GM21515 (cell line): ENCODE data around the gene IGFL3.
"Not testable (repeated sequence)": the region's sequence is repeated elsewhere in the genome, so short reads cannot be mapped to it uniquely, and the experiment has no call there.

ENCODE experiments used
- ATAC-seq: cut with Tn5 transposase; IDR thresholded peaks from one replicate; pipeline ENCODE4 v1.9.1; 2021; ENCODE audit not compliant: unreplicated experiment

The IGFL3 gene

DNA sequence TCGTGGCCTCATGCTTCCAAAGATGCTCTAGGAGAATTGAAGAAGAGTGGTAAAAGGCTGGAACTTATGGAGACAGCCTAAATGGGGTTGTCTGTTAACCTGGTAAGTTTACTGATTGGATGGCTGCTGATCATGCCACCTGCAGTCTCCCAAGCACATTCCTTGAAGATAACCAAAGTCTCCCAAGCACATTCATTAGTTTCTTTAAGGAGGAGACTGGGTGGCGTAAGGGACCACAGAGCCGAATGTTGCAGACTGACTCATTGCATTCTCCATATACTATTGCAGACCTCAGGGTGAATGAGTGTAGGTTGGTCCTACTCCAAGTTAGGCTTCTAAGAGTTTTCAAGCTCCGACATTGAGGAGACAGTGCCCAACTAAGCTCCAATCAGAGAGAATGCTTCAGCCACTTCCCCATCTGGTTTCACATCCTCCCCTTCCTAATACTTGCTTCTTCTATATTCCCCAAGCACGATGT is at the start of gene IGFL3:
TSS of gene IGFL3 (minus strand) at position 51 of the 478 bp plus-strand sequence. CDS start at position 12, 39 bp downstream.
- no peak for ATAC-seq

DNA sequence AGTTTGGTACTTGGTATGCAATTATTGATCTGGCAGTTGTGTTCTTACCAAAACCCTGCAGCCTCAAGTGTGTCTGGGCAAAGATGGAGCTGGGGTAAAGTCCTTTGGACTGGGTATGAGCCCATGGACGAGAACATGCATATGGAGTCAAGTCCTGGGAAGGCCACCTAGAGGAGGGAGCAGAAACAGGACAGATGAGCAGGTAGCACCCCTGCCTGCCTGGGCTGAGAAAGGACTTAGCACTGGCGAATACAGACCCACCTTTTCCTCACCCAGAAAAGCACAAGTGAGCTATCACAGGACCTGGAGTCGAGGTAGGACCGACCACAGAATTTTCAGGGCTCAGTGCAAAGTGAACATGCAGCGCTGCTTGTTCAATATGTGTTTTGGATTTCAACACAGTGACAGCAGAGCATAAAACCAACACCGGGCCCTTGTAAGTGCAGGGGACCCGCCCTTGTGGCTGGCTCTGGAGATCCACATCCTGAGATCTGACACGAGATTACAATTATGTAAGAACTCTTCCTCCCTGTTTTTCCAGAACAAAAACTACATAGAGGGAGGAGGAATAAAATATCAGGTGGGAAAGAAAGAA is 49.5 kb upstream of the IGFL3 start:
- no peak for ATAC-seq

DNA sequence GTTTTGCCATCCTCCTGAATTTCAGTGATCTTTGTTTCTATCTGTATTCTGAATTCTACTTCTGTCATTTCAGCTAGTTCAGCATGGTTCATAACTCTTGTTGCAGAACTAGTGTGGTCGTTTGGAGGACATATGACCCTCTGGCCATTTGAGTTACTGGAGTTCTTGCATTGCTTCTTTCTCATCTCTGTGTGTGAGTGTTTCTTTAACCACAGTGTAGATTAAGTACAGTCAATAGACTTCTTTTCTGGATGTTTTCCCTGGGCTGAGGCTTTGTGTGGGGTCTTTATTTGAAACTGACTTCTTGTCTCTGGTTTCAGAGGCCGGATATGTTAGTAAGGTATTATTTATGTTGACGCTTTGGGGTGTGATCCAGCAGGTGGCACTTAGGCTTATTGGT is 38.2 kb upstream of the IGFL3 start:
- ATAC-seq, result no peak

DNA sequence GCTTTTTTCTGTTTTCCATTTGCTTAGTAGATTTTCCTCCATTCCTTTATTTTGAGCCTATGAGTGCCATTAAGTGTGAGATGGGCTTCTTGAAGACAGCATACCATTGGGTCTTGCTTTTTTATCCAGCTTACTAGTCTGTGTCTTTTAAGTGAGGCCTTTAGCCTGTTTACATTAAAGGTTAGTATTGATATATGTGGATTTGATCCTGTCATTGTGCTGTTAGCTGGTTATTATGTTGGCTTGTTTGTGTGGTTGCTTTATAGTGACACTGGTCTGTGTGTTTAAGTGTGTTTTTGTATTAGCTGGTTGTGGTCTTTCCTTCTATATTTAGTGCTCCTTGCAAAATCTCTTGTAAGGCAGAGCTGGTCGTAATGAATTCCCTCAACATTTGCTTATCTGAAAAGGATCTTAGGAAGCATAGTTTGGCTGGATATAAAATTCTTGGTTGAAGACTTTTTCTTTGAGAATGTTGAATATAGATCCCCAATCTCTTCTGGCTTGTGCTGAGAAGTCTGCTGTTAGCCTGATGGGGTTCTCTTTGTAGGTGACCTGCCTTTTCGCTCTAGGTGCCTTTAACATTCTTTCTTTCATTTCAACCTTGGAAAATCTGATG is 37.3 kb upstream of the IGFL3 start:
- ATAC-seq, result not testable (repeated sequence)

DNA sequence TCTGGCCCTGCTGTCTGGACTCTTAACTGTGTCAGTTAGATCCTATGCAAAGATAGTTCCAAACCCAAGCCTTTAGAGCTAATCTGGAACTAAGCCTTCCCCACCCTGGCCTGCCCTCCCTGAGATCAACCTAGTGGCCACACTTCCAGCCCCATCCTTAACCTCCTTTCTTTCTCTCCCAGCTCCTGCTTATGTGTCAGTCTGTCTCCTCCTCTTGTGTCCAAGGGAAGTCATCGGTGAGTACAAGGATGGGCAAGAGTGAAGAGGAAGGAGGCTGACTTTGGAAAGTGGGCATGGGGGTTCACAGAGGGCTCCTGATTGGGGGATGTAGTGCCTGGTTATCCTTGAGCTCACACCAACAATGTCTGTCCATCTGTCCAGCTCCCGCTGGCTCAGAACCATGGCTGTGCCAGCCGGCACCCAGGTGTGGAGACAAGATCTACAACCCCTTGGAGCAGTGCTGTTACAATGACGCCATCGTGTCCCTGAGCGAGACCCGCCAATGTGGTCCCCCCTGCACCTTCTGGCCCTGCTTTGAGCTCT is 35.8 kb upstream of the IGFL3 start:
- ATAC-seq, result no peak

DNA sequence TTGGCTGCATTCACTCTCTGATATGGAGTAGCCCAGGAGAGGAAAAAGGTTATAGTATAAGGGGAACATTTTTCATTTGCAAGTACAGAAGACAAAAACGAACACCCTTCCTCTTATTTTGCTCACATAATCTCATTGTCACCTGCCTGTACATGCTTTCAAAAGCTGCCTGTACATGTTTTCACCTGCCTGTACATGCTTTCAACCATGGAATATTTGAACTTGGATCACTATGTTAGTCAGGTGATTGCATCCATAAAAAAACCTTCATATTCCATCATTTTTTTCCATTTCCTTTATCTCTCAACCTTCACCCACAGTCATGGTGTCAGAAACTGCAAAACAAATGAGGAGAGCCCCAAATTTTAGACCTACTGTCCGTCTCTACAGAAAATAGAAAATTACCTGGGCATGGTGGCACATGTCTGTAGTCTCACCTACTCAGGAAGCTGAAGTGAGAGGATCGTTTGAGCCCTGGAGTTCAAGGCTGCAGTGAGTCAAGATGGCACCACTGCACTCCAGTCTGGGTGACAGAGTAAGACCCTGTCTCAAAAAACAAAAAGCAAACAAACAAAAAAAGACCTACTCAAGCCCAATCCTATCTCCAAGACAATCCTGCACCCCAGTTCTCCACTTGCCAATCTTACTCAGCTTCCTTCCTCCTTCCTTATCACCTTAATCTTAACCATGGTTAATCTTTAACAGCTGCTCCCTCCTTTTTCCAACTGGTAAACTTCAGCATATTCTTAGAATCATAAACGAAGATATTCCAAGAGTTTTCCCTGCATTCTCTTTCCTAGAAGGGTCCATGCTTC is 35.1 kb upstream of the IGFL3 start:
- no peak for ATAC-seq

DNA sequence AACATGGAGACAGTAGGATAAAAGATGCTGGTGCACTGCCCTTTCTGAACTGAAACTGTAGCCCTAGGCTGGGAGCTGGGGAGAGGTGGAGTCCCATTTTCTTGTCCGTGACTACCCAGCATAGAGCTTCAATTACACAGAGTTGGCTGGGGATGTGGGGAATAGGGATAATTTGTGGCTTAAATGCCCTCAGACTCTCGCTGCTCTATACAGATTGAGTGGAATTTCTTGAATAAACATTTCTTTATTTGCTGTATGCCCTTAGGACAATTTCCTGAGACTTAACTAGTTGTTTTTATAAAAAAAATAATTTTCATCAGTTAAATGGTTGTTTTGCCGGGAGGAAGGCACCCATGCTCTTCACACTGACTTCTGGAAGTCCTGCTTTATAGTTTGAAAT is 30.7 kb upstream of the IGFL3 start:
- ATAC-seq, result no peak

DNA sequence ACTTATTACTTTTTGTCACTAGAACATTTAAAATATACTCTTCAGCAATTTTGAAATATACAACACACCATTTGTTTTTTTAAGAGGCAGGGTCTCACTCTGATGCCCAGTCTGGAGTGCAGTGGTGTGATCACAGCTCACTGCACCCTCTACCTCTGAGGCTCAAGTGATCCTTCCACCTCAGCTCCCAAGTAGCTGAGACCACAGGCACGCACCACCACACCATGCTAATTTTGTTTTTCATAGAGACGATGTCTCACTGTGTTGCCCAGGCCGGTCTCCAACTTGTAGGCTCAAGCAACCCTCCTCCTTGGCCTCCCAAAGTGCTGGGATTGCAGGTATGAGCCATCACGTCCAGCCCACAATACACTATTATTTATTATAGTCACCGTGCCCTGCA is 26.1 kb upstream of the IGFL3 start:
- no peak for ATAC-seq

DNA sequence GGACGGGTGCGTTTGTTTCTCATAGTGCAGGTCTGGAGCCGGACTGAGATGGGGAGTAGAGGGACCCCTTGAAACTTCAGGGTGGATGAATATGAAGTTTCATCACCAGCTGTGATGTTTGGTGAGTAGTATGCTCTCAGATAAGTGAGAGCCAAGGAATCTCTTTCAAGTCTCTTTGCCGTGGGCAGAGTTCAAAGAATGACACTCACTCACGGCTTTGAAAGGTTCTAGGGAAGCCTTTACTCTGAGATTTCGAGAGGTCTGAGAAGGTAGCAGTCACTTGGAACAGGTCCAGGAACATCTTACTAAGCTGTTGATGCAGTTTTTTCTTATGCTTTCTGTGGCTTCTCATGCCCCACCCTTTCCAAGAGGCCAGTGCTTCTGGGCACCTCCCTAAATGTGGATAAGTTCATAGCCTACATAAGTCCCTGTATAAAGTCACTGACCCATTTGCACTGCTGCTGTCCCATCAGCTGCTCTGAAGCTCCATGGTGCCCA is 23.4 kb upstream of the IGFL3 start, which contains the start of gene IGFL2:
TSS of gene IGFL2 (plus strand) at position 448 of the 498 bp plus-strand sequence. CDS start at position 489, 41 bp downstream.
- no peak for ATAC-seq

DNA sequence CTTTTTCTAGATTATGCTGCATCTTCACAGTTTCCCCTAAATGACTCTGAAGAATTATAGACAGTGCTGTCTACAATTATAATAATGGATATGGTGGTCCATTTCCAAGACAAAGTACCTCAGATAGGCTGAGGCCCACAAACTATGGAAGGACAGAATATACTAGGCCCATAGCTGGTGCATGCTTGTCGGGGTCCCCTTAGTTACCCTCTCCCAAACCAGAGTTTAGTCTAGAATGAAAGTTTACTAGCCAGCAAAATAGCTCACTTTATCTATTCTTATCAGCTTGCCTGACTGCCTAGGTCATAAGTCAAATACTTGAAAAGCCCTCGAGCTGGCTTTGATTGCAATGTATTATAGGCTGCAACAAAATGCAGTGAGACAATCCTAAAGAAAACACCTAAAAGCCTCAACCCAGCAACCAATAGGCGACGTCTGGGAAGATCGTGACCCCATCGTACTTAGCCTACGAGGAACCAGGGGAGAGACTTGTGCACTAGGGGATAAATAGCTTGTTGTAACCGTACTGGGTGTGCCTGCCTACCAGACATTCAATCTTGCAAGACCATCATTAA is 22.8 kb upstream of the IGFL3 start:
- no peak for ATAC-seq

DNA sequence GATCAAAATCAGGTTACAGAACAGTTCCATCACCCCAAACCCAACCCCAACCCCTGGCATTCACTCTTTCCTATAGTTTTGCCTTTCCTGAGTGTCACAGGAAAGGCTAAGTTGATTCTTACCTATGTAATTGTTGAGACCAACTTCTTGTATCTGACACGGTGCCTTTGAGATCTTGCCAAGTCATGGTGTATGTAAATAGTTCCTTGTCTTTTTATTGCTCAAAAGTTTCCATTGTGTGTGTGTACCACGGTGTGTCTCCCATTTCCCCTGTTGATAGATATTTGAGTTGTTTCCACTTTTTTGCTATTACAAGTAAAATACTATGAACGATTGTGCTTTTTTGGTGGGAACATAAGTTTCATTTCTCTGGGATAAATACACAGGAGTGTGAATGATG is 20.3 kb upstream of the IGFL3 start:
- ATAC-seq, result no peak

DNA sequence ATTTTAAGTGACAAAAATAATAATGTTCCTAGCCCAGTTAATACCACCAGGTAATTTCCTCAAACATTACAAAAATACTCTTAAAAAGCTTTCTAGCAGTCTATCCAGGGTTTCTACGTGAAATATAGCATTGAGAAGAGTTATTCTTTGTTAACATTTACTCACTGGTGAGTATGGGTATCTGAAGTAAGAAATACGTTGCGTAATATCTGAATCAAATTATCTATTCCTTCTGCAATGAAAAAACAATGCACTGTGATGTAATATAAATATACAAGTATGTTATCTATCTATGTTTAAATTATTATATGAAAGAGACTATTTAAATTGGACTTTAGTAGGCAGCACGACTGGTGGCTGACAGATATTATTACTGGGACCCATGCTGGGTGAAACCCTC is 17.8 kb upstream of the IGFL3 start:
- ATAC-seq, result no peak

DNA sequence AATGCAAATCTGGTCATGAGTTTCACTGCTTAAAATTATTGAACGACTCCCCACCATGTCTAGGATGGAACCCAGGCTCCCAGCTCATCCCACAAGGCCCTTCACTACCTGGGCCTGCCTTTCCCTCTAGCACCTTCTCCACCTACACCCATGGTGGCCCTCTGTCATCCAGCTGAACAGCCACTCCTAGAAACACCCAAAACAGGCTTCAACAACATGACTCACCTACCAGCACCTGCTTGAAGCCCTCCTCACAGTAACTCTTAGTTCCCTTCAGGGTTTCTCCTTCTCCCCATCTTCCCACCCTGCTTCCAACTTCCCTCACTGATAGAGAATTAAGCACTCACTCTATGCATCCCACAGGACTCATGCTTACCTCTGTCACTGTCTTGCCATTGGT is 16.9 kb upstream of the IGFL3 start:
- ATAC-seq, result no peak

DNA sequence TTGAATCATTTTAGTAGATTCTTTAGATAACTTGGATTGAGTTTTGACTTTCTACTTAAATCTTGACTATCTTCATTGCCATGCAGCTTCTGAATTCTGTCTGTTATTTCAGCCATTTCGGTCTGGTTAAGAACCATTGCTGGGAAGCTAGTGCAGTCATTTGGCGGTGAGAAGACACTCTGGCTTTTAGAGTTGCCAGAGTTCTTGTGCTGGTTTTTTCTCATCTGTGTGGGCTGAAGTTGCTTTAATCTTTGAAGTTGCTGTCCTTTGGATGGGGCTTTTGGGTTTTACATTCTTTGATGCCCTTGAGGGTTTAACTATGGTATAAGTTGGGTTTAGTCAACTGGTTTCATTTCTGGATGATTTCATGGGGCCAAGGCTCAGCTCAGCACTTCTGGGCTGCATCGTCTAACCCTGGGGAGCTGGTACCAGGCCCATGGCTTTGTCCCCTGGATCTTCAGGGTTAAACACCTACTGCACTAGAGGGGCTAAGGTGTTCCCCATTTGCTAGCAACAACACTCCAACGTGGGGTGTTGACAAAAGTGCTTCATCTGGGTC is 13.5 kb upstream of the IGFL3 start:
- no peak for ATAC-seq

DNA sequence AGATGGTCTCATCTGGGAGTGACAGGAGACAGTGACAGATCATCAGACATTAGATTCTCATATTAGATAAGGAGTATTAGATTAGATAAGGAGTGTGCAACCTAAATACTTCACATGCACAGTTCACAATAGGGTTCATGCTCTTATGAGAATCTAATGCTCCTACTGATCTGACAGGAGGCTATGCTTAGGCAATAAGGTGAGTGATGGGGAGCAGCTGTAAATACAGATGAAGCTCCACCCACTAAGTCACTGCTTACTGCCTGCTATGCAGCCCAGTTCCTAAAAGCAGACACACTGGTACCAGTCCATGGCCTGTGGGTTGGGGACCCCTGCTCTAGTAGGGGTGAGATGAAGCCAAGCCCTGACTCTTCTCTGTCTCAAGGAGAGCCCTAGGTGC is 10.0 kb upstream of the IGFL3 start:
- ATAC-seq, result no peak

DNA sequence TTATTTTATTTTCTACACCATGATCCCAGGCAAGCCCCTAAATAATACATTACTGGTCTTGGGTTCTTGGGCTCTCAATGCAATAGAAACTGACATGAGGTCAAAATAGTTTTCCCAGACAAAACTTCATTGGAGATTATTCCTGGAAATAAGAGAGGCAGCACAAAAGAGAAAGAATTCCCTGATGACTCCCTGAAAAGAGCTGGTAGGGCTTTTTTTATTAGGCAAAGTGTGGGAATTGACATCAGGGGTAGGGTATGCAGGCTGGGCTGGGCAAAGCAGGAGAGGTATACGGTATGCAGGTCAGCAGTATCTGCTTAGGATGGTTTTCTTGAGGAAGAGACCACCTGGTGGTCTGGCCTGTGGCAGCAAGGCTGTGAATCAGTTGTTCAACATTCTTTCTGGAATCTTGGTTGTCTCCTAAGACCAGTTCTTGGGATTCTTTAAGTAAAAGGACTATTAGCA is 9.3 kb upstream of the IGFL3 start:
- ATAC-seq, result no peak

DNA sequence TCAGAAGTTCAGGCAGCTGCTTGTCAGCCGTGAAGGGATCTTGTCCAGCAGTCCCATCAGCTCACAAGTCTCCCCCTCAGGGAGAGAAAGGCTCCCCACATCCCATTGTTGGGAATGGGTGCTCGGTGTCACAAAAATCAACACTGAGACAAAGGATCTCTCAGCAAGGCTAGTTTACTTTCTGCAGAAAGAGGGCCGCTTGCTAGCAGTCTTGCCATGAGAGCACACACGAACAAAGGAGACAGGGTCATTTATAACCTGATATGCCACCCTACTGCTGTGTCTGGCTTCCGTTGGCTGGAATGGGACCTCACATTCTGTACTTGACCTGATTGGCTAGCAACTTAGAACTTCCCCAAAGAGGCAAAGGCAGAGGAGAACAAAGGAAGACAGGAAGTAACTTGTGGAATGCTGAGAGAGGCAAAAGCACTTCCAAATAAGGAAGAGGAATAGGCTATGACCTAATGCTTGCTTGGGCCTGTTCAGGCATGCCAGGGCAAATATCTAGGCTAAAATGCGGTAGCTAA is 8.7 kb upstream of the IGFL3 start:
- ATAC-seq, result no peak

DNA sequence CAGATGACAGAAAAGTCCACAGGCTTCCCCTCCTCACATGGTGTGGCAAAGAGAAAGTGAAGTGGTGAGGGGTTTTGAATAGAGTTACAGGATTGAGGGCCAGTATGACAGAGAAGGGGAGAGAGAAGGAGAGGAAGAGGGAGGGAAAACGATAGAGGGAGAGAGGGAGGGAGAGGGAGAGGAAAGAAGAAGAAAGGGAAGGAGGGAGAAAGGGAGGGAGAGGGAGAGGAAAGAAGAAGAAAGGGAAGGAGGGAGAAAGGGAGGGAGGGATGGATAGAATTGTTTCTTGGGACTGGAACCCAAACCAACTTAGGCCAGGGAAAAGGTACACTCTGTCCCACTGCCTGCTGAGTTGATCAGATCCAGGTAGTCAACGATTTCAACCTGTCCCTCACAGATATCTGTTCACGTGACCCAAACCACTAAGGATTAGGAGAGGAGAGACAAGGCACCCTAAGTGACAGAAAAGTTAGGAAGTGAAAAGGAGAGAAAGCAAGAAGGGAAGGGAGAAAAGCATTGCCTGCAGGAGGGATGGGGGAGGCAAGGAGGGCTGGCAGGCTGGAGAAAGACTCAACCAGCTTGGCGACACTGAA is 8.1 kb upstream of the IGFL3 start:
- no peak for ATAC-seq

DNA sequence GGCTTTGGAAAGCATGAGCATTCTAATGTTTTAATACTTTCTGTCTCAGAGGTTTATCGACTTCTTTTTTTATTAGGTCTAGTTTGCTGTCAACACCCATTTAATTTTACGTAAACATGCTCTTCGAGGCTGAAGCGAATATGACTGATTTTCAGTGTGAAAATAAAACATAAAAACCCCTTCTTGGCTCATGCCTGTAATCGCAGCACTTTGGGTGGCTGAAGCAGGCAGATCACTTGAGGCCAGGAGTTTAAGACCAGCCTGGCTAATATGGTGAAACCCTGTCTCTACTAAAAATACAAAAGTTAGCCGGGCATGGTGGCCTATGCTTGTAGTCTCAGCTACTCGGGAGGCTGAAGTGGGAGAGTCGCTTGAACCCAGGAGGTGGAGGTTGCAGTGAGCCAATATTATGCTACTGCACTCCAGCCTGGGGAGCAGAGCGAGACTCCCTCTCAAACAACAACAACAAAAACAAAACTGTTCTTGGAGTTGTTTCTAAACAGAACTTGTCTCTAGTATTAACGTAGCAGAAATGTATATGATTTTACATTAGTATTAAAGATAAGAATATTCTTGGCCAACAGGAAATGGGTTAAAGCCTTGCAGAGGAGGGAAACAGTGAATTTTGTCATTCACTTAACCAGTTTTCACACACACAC is 7.1 kb upstream of the IGFL3 start:
- no peak for ATAC-seq
